GM18520 (cell line): ENCODE measurements around the gene ST6GALNAC2.

Experiments used
- ATAC-seq: cut with Tn5 transposase; IDR thresholded peaks from one replicate; pipeline ENCODE4 v1.9.1; 2021; ENCODE audit not compliant: unreplicated experiment

The ST6GALNAC2 gene

GRCh38 chr17:76599694-76600460 is 14.2 kb upstream of the ST6GALNAC2 start:
- ATAC-seq, result no peak

- ATAC-seq, result no peak
These were observed 12.4 kb upstream of the ST6GALNAC2 start for GRCh38 chr17:76598004-76598439.

DNA sequence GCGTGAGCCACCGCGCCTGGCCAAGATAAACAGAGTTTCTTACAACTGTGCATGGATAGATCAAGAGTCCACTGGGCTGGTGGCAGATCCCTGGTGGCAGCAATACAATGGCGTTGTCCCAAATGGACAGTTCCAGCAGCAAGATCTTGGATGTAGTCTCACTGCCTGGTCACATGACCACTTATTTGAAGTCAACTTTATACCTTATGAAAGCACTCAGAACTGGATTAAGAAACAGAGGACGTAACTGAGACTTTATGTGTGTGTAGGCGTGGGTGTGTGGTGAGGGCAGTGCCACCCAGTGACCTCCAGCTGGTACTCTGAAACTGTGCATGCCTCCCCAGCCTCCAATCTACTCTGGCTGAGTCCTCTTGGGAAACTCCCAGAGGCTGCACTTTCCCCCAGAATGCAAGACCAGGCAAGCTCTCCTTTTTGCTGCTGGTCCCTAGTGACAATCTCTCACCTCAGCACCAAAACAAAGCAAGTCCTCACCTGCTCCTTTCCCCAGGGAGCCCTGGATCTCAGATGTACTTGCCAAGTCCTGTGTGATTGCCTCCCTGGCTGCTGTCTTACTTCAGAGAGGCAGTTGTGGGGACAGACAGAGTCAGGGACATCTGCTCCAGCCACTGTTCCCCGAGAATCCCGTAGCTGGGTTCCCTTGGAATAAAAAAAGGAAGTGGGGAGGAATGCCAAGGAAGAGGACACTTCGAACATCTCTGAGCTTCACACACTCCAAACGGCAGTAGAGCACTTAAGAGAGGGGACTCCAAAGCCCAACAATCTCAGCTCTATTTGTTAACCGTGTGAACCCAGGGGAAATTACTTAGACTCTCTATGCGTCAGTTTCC is 11.7 kb upstream of the ST6GALNAC2 start:
- ATAC-seq, result no peak

DNA sequence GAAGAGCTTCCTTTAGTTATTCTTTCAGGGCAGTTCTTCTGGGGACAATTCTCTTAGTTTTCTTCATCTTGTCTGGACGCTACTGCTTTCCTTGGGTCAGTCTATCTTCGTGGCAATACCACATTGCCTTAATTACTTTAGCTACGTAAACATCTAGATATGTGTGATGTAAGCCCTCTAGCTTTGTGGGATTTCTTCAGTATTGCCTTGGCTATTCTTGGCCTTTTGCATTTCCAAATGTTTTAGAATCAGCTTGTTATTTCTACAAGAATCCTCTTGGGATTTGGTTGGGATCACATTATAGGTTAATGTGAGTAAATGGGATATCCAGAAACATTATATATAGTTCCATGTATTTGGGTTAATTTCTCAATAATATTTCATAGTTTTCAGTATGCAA is 9.0 kb upstream of the ST6GALNAC2 start:
- no peak for ATAC-seq

- no peak for ATAC-seq
These were observed 8.3 kb upstream of the ST6GALNAC2 start for GRCh38 chr17:76593959-76594358.

- no peak for ATAC-seq
These were observed 7.7 kb upstream of the ST6GALNAC2 start for GRCh38 chr17:76593384-76593826.

- no peak for ATAC-seq
These were observed 2.5 kb upstream of the ST6GALNAC2 start for GRCh38 chr17:76588182-76588581.

GRCh38 chr17:76586741-76587487 is 1.3 kb upstream of the ST6GALNAC2 start:
- no peak for ATAC-seq

- ATAC-seq, result no peak
These were observed 519 bp downstream of the ST6GALNAC2 start for GRCh38 chr17:76585033-76585648.

DNA sequence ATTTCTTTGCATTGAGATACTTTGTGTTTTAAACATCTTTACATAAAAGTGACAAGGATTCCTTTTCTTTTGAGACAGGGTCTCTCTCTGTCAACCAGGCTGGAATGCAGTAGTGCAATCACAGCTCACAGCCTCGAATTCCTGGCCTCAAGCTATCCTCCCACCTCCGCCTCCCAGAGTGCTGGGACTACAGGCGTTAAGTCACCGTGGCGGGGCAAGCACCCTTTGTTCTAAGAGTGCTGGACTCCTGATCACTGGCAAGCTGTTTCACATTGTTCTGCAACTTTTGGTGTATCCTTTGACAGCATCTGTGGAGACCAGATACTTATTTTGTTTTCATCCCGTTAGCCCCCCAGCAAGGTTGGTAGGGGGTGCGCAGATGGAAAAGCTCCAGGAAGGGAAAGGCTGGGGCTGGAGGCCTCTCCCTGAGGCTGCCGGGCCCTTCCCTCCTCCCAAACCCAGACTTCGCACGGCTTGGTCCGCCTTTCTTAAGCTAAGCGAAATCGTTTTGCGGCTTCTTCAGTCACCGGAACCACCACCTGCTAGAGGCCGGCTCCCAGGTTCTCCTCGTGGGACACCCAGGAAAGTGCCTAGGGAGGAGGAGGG is 1.1 kb downstream of the ST6GALNAC2 start:
- no peak for ATAC-seq

GRCh38 chr17:76582660-76583059 is 3.0 kb downstream of the ST6GALNAC2 start:
- ATAC-seq, result no peak

DNA sequence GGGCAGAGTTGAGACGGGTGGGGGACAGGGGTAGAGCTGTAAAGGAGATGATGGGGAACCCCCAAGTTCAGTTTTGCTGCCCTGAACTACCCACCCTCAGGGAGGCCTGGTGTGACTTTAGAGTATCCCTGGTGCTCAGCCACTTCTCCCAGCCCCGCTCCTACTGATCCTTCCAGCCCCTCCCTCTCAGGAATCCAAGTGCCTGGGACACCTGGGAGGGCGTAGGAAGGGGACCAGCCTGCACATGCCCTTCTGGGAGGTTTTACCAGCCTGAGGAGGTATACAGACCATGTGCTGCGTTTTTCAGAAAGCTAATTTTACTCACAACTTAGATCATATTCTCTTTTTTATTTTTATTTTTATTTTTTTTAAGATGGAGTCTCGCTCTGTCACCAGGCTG is 4.1 kb downstream of the ST6GALNAC2 start:
- ATAC-seq, result no peak

GRCh38 chr17:76579281-76579680 is 6.4 kb downstream of the ST6GALNAC2 start:
- no peak for ATAC-seq

GRCh38 chr17:76578376-76578775 is 7.3 kb downstream of the ST6GALNAC2 start:
- ATAC-seq, result no peak

GRCh38 chr17:76577876-76578275 is 7.8 kb downstream of the ST6GALNAC2 start:
- ATAC-seq, result no peak

DNA sequence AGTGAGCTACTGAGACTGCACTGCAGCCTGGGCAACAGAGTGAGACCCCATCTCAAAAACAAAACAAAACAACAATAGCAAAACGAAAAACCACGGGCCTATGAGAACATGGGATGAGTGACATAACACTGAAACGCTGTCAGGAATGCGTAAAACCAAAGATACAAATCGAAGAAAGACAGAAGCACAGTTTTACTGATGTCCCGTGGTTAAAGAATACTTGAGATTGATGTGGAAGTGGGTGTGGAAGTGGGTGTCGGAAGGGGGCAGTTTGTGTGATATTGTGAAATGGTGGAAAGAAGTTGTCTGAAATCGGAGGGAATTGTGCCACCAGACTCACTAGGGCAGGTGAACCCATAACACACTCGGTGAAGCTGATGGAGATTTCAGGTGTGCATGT is 9.5 kb downstream of the ST6GALNAC2 start:
- ATAC-seq, result no peak

DNA sequence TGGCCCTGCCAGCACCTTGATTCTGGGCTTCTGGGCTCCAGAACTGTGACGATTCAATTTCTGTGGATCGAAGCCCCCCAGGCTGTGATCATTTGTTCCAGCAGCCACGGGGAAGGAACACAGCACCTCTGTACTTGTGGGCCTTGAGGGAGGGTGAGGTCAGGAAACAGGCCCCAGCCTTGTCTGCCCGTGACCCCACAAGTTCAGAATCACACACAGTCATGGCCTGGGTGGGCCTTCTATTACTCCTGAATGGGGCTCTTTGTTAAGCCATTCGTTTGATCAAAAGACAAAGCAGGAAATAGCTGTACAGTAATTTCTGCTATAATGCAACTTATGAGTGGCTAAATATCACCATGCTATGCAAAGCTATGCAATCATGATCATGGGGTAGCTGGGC is 10.1 kb downstream of the ST6GALNAC2 start:
- ATAC-seq, result no peak

DNA sequence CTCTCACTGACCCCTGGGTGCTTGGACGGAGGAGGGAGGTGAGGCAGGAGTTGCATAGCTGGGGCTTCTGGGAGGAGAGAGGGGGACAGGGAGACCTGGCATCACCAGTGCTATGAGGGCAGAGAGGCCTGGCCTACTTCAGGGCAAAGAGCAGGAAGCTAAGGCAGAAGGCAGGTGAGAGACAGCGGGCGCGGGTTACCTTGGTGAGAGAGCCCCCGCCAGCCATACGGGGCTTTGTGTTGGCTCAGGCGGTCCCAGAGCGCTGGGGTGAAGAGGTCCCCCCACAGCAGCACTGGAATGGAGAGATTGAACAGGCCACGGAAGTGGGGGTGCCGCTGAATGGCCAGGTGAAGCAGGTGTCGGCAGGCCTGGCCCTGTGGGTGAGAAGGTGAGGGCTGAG is 11.5 kb downstream of the ST6GALNAC2 start:
- ATAC-seq, result no peak

GRCh38 chr17:76573096-76573495 is 12.6 kb downstream of the ST6GALNAC2 start:
- no peak for ATAC-seq

- ATAC-seq, result no peak
These were observed 13.3 kb downstream of the ST6GALNAC2 start for GRCh38 chr17:76572201-76572910.
